Gastroesophageal sphincter (tissue), 4 donors: ENCODE results near the gene VPS13D. TPM values are rescaled to one million over a fixed set of nuclear protein-coding genes. Genes with fewer than 3 reads are reported as not detected.

Experiments
- ATAC-seq: fragments of 150-250 bp; one replicate; pipeline ENCODE4 v1.9.1; 2016; ENCODE audit warnings: mild to moderate bottlenecking, moderate library complexity
- H3K27ac ChIP-seq, 4 donors: fragments of 200-600 bp; sonication (generic) in 3 of 4; 1 replicate in 3 of 4; 2 replicates in 1 of 4; pipeline ENCODE4 v1.5.1; 2016 to 2019
- H3K27me3 ChIP-seq: fragments of 200-600 bp; sonication (generic); one replicate; pipeline ENCODE4 v1.5.1; 2019
- H3K36me3 ChIP-seq, 2 donors: fragments of 200-600 bp; sonication (generic); one replicate each; pipeline ENCODE4 v1.5.1; 2019; ENCODE audit warnings: control low read depth in 1 of 2
- H3K4me1 ChIP-seq, 3 donors: fragments of 200-600 bp; sonication (generic); 1 replicate in 2 of 3; 2 replicates in 1 of 3; pipeline ENCODE4 v1.5.1; 2016 to 2019; ENCODE audit warnings: control low read depth in 2 of 3
- H3K4me3 ChIP-seq, 2 donors: fragments of 200-600 bp; sonication (generic); one replicate each; pipeline ENCODE4 v1.5.1; 2019; ENCODE audit warnings: mild to moderate bottlenecking in 1 of 2, moderate library complexity in 1 of 2
- H3K9me3 ChIP-seq, 3 donors: fragments of 200-600 bp; sonication (generic); one replicate each; pipeline ENCODE4 v1.5.1; 2017 to 2019; ENCODE audit warnings: control low read depth in 2 of 3
- CTCF ChIP-seq, 4 experiments: fragments of 200-600 bp in 2 of 4; fragments of 450-650 bp in 2 of 4; sonication (generic) in 1 of 4; IDR thresholded peaks; one replicate each; pipeline ENCODE4 v1.5.1; 2017 to 2019; ENCODE audit warnings: antibody characterized with exemption in 4 of 4, mild to moderate bottlenecking in 2 of 4, moderate library complexity in 2 of 4
- EP300 ChIP-seq: sonication (generic); formaldehyde crosslinking; IDR thresholded peaks from one replicate; pipeline ENCODE4 v1.6.1; 2017; ENCODE audit warnings: antibody characterized with exemption, mild to moderate bottlenecking
- POLR2A ChIP-seq, 2 donors: fragments of 450-650 bp; IDR thresholded peaks; one replicate each; pipeline ENCODE4 v1.6.1; 2017; ENCODE audit warnings: antibody characterized with exemption in 2 of 2, mild to moderate bottlenecking in 2 of 2, moderate library complexity in 1 of 2
- POLR2AphosphoS5 ChIP-seq: sonication (generic); formaldehyde crosslinking; IDR thresholded peaks from one replicate; pipeline ENCODE4 v1.6.1; 2017; ENCODE audit warnings: antibody characterized with exemption
- WGBS, 2 donors: methylation state at CpG; one replicate each; pipeline ENCODE4 v1.1.5; 2018; ENCODE audit warnings: low coverage in 1 of 2; 5-methylcytosine and 5-hydroxymethylcytosine counted together
- total RNA-seq, 4 donors: library from RNA; depleted of rRNA; stranded (reverse); fragments of >200 nt; gene quantifications; one replicate each; pipeline ENCODE4 v1.1.0, GENCODE V29; 2016

Gene VPS13D
- total RNA-seq, 4 donors from 2014 or later = 62.3 to 95.5 (median 81.5) TPM

GRCh38 chr1:12439073-12439472 lies 209.2 kb downstream of the VPS13D start:
- H3K4me1 ChIP-seq = peaks cover 11 to 58% (median 15%) of the 10 kb centered on the region in 3 donors
- H3K27ac ChIP-seq = peak overlapping the region in 3 of 4 donors; percentile 72 to 83 (median 72)
- no peaks in the 10 kb centered on the region for H3K27me3 ChIP-seq
- no peak overlapping the region for H3K4me3 ChIP-seq
- 67 to 71% methylated on average over 4 to 5 of the region's 5 CpGs for WGBS, 2 donors
- no peaks in the 10 kb centered on the region for H3K9me3 ChIP-seq
- H3K36me3 ChIP-seq = peaks cover 0 to 15% of the 10 kb centered on the region in 2 donors
- TF ChIP-seq POLR2A (IDR thresholded peaks at IDR 0.05) (no peak), POLR2AphosphoS5 (no peak), CTCF (IDR thresholded peaks at IDR 0.05) (no peak), EP300 (no peak)
- peak; percentile 46 for ATAC-seq

GRCh38 chr1:12441414-12442105 lies 211.7 kb downstream of the VPS13D start:
- Histone ChIP-seq H3K4me1 (peaks cover 0 to 46% (median 10%) of the 10 kb centered on the region in 3 donors), H3K27me3 (no peaks in the 10 kb centered on the region), H3K4me3 (no peak overlapping the region), H3K9me3 (no peaks in the 10 kb centered on the region), H3K36me3 (peaks cover 0 to 15% of the 10 kb centered on the region in 2 donors), H3K27ac (no peak overlapping the region)
- no peak for ATAC-seq
- 54 to 60% methylated on average over 5 to 7 of the region's 7 CpGs for WGBS, 2 donors
- TF ChIP-seq POLR2A (IDR thresholded peaks at IDR 0.05) = no peak
- no peak for TF ChIP-seq CTCF (IDR thresholded peaks at IDR 0.05)
- TF ChIP-seq POLR2AphosphoS5 = no peak

- TF ChIP-seq POLR2A (IDR thresholded peaks at IDR 0.05) (no peak), POLR2AphosphoS5 (no peak), EP300 (no peak), CTCF (IDR thresholded peaks at IDR 0.05) (no peak)
- H3K27me3 ChIP-seq = no peaks in the 10 kb centered on the region
- WGBS, 2 donors = 67 to 92% methylated on average over 1 of the region's 1 CpG
- H3K4me3 ChIP-seq = no peak overlapping the region
- H3K4me1 ChIP-seq = peaks cover 5 to 46% (median 17%) of the 10 kb centered on the region in 3 donors
- no peaks in the 10 kb centered on the region for H3K9me3 ChIP-seq
- H3K36me3 ChIP-seq = peaks cover 0 to 15% of the 10 kb centered on the region in 2 donors
- no peak for ATAC-seq
- H3K27ac ChIP-seq = no peak overlapping the region
Observed at GRCh38 chr1:12442217-12442616, 212.4 kb downstream of the VPS13D start.

- H3K27me3 ChIP-seq = no peaks in the 10 kb centered on the region
- TF ChIP-seq EP300 (no peak), POLR2AphosphoS5 (no peak), POLR2A (IDR thresholded peaks at IDR 0.05) (no peak), CTCF (IDR thresholded peaks at IDR 0.05) (no peak)
- H3K36me3 ChIP-seq = peaks cover 0 to 15% of the 10 kb centered on the region in 2 donors
- H3K4me1 ChIP-seq = peaks cover 13 to 46% (median 24%) of the 10 kb centered on the region in 3 donors
- ATAC-seq = no peak
- H3K27ac ChIP-seq = no peak overlapping the region
- no peak overlapping the region for H3K4me3 ChIP-seq
- H3K9me3 ChIP-seq = no peaks in the 10 kb centered on the region
Observed at GRCh38 chr1:12443151-12443550, 213.3 kb downstream of the VPS13D start.

- no peak for ATAC-seq
- Histone ChIP-seq H3K36me3 (peaks cover 0 to 9% of the 10 kb centered on the region in 2 donors), H3K9me3 (no peaks in the 10 kb centered on the region), H3K27me3 (no peaks in the 10 kb centered on the region), H3K4me1 (peaks cover 22 to 46% (median 26%) of the 10 kb centered on the region in 3 donors), H3K4me3 (no peak overlapping the region), H3K27ac (no peak overlapping the region)
- WGBS, 2 donors = 83 to 96% methylated on average over 2 to 4 of the region's 4 CpGs
- no peak for TF ChIP-seq CTCF (IDR thresholded peaks at IDR 0.05)
- no peak for TF ChIP-seq EP300
- TF ChIP-seq POLR2A (IDR thresholded peaks at IDR 0.05) = no peak
- TF ChIP-seq POLR2AphosphoS5 = no peak
Observed at GRCh38 chr1:12444329-12444841, 214.6 kb downstream of the VPS13D start.
